ENCODE results near the gene OR7D4.

DNA sequence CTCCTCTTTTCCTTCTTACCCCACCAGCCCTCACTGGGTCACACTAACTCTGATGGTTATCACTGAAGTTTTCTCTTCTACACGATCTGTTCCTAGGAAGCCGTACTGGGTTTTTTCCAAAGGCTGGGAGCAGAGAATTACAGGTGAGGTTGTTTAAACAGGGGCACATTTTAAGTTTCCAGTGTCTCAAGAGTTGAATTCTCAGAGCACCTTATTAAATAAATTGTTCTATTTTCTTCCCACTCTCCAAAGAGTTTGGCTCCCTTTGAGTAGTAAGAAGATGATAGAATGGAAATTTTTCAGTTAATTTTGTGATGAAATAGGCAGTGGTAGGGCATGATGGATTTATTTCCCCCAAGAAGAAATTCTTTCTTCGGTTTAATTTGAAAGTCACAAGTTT lies at the start of gene OR7D4:
- TF ChIP-seq POLR2A (IDR thresholded peaks at IDR 0.05; ENCODE audit: low read length), result no peak
- TF ChIP-seq GATA1 (IDR thresholded peaks at IDR 0.05; ENCODE audit: low read depth, low read length), result no peak

Data from erythroblast (primary cell).